ENCODE measurements around the gene ERGIC1. TPM values are rescaled to one million over a fixed set of nuclear protein-coding genes. Genes with fewer than 3 reads are reported as not detected.

The ERGIC1 gene
- total and polyA plus RNA-seq, 2 of the 13 experiments (the other 11 are each of a cell fraction or from before 2014, with no cell fraction given) = 78.5 to 184 TPM

DNA sequence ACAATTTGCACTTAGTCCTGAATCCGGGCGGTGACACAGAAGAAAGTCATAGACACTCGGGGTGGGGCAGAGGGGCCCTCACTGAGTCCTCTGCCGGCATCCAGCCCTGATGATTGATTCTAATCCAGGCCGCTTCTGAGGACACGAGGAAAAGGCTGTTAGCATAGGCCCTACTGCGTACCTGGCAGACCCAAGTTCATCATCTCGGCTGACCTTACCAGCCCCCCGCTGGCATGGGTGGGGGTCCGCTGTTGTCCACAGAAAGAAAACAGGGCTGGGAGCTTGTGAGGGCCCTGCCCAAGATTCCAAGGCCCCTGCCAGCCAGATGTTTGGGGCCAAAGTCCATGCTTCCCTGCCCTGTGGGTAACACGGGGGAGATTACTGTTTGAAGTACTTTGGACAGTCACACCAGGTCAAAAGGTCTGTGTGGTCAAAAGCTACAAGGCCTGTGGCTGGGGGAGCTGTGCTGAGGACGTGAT lies 24.5 kb downstream of the ERGIC1 start (continued):
- TF ChIP-seq PPARG (CRISPR knock-in tag; conservative IDR thresholded peaks at IDR 0.05) = peak; percentile 99
- TF ChIP-seq, protein P1, sequence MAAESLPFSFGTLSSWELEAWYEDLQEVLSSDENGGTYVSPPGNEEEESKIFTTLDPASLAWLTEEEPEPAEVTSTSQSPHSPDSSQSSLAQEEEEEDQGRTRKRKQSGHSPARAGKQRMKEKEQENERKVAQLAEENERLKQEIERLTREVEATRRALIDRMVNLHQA (CRISPR knock-in tag; IDR thresholded peaks at IDR 0.05) = peak; percentile 77; the same call in 1 of the 2 replicates
- TF ChIP-seq, protein P2, sequence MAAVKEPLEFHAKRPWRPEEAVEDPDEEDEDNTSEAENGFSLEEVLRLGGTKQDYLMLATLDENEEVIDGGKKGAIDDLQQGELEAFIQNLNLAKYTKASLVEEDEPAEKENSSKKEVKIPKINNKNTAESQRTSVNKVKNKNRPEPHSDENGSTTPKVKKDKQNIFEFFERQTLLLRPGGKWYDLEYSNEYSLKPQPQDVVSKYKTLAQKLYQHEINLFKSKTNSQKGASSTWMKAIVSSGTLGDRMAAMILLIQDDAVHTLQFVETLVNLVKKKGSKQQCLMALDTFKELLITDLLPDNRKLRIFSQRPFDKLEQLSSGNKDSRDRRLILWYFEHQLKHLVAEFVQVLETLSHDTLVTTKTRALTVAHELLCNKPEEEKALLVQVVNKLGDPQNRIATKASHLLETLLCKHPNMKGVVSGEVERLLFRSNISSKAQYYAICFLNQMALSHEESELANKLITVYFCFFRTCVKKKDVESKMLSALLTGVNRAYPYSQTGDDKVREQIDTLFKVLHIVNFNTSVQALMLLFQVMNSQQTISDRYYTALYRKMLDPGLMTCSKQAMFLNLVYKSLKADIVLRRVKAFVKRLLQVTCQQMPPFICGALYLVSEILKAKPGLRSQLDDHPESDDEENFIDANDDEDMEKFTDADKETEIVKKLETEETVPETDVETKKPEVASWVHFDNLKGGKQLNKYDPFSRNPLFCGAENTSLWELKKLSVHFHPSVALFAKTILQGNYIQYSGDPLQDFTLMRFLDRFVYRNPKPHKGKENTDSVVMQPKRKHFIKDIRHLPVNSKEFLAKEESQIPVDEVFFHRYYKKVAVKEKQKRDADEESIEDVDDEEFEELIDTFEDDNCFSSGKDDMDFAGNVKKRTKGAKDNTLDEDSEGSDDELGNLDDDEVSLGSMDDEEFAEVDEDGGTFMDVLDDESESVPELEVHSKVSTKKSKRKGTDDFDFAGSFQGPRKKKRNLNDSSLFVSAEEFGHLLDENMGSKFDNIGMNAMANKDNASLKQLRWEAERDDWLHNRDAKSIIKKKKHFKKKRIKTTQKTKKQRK (IDR thresholded peaks at IDR 0.05; ENCODE audit: low read length) = no peak
- TF ChIP-seq, protein P3, sequence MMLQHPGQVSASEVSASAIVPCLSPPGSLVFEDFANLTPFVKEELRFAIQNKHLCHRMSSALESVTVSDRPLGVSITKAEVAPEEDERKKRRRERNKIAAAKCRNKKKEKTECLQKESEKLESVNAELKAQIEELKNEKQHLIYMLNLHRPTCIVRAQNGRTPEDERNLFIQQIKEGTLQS (CRISPR knock-in tag; IDR thresholded peaks at IDR 0.05) = no peak
- TF ChIP-seq ISX (CRISPR knock-in tag; conservative IDR thresholded peaks at IDR 0.05) = no peak
- no peak for TF ChIP-seq PTBP1 (IDR thresholded peaks at IDR 0.05; ENCODE audit: low read depth, low read length, poor library complexity, severe bottlenecking)
- TF ChIP-seq, protein P4, sequence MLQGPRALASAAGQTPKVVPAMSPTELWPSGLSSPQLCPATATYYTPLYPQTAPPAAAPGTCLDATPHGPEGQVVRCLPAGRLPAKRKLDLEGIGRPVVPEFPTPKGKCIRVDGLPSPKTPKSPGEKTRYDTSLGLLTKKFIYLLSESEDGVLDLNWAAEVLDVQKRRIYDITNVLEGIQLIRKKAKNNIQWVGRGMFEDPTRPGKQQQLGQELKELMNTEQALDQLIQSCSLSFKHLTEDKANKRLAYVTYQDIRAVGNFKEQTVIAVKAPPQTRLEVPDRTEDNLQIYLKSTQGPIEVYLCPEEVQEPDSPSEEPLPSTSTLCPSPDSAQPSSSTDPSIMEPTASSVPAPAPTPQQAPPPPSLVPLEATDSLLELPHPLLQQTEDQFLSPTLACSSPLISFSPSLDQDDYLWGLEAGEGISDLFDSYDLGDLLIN (CRISPR knock-in tag; IDR thresholded peaks at IDR 0.05; ENCODE audit: borderline replicate concordance) = no peak
- peak; percentile 89; the same call in 1 of the 2 replicates for TF ChIP-seq HOXA5 (CRISPR knock-in tag; IDR thresholded peaks at IDR 0.05)
- TF ChIP-seq, protein P5, sequence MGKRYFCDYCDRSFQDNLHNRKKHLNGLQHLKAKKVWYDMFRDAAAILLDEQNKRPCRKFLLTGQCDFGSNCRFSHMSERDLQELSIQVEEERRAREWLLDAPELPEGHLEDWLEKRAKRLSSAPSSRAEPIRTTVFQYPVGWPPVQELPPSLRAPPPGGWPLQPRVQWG (CRISPR knock-in tag; IDR thresholded peaks at IDR 0.05; ENCODE audit: borderline replicate concordance, low read depth) = no peak
- TF ChIP-seq ZFP37 (CRISPR knock-in tag; IDR thresholded peaks at IDR 0.05; ENCODE audit: borderline replicate concordance) = no peak
- no peak; the same call in 1 of the 2 replicates for TF ChIP-seq SNAPC2 (CRISPR knock-in tag; IDR thresholded peaks at IDR 0.05)
- TF ChIP-seq GLI4 (CRISPR knock-in tag; IDR thresholded peaks at IDR 0.05; ENCODE audit: borderline replicate concordance) = no peak
- peak; percentile 41; the same call in 1 of the 2 replicates for TF ChIP-seq PHF8 (CRISPR knock-in tag; IDR thresholded peaks at IDR 0.05)
- TF ChIP-seq SP5 (CRISPR knock-in tag; IDR thresholded peaks at IDR 0.05; ENCODE audit: borderline replicate concordance, low read depth) = peak; percentile 73
- TF ChIP-seq SRSF1 (optimal IDR thresholded peaks at IDR 0.05; ENCODE audit: low read depth, low read length) = no peak
- peak; percentile 70 for TF ChIP-seq ZSCAN25 (CRISPR knock-in tag; IDR thresholded peaks at IDR 0.05)
- TF ChIP-seq RBAK (CRISPR knock-in tag; IDR thresholded peaks at IDR 0.05) = no peak
- peak; percentile 72 for TF ChIP-seq TGIF2 (CRISPR knock-in tag; IDR thresholded peaks at IDR 0.05)
- TF ChIP-seq TOE1 (CRISPR knock-in tag; IDR thresholded peaks at IDR 0.05) = no peak
- no peak for TF ChIP-seq ZBTB1 (CRISPR knock-in tag; IDR thresholded peaks at IDR 0.05; ENCODE audit: borderline replicate concordance)
- TF ChIP-seq, protein P6, sequence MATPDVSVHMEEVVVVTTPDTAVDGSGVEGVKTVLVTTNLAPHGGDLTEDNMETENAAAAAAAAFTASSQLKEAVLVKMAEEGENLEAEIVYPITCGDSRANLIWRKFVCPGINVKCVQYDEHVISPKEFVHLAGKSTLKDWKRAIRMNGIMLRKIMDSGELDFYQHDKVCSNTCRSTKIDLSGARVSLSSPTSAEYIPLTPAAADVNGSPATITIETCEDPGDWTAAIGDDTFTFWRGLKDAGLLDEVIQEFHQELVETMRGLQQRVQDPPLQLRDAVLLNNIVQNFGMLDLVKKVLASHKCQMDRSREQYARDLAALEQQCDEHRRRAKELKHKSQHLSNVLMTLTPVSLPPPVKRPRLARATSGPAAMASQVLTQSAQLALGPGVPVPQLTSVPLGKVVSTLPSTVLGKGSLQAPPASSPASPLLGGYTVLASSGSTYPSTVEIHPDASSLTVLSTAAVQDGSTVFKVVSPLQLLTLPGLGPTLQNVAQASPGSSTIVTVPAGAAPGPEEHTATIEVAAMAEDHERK (CRISPR knock-in tag; IDR thresholded peaks at IDR 0.05; ENCODE audit: low read depth) = no peak
